CD4-positive, alpha-beta T cell treated with Interleukin-2 at 100 ng/mL for 4 hours (primary cell): ENCODE results near the gene AGK.
"Not testable (repeated sequence)": the region's sequence is repeated elsewhere in the genome, so short reads cannot be mapped to it uniquely, and the experiment has no call there.

Source experiments
- DNase-seq: peaks from one replicate; pipeline ENCODE4 v3.0.0-alpha.2; 2020; ENCODE audit warnings: low spot score

The AGK gene

DNA sequence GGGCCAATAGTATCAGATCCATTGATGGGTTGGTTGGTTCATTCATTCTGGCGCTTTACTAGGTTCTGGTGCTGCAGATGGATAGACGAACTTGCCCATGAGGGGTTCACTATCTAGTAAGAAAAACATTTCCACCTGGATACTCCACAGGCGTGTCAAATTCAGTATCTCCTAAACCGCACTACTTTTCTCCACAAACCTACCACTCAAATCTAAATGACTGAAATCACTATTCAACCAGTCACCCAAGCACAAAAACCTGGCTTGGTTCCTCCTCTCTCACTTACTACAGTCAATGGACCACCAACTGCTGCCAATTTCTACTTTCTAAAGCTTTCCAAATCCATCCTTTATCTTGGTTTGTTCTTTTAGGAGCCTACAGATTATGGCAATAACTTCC is 572 bp downstream of the AGK start:
- no peak for DNase-seq

DNA sequence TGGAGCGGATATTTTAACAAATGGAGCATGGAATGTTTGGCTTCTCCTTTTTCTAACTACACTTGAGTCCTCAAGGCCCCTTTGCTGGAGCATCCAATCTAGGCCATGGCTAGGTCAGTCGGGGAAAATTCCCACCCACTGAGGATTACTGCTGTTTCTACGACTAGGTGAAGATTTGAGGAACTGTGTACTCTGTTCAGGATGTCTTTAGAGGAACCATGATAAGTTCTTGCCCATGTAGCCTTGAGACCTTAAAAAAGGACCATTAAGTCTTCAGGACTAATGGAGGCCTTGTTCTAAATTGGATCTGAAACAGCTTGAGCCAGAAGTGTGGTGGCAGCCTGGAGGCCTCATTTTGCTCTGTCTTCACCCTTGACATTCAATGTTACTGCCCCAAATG is 6.2 kb downstream of the AGK start:
- no peak for DNase-seq

DNA sequence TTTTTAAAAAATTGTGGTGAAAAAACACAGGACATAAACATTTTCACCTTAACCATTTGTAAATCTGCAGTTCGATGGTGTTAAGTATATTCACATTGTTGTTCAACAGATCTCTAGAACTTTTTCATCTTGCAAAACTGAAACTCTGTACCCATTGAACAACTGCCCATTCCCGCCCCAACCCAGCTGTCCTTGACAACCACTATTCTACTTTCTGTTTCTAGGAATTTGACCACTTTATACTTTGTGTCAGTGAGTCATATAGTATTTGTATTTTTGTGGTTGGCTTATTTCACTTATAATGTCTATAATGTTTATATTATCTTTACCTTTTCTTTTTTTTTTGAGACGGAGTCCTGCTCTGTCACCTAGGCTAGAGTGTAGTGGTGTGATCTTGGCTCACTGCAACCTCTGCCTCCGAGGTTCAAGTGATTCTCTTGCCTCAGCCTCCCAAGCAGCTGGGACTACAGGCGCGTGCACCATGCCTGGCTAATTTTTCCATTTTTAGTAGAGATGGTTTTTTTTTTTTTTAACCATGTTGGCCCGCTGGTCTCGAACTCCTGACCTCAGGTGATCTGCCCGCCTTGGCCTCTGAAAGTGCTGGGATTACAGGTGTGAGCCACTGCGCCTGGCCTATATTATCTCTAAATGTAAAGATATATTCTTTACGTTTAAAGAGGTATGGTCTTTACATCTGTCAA is 6.8 kb downstream of the AGK start:
- peak; percentile 38 for DNase-seq

DNA sequence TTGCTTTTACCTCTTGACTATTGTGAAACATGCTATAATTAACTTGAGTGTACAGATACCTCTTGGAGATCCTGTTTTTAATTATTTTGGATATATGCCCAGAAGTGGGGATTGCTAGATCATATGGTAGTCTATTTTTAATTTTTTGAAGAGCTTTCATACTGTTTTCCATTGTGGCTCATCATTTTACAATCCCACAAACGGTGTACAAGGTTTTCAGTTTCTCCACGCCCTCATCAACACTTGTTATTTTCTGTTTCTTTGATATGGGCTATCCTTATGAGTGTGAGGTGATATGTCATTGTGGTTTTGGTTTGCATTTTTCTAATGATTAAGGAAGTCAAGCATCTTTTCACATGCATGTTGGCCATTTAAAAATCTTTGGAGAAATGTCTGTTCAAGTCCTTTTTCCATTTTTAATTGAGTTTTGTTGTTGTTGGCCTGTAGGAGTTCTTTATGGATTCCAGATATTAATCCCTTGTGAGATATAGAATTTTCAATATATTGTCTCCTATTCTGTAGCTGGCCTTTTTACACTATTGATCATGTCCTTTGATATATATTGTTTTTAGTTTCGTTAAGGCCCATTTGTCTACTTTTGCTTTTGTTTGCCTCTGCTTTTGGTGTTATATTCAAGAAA is 7.5 kb downstream of the AGK start:
- peak; percentile 52 for DNase-seq

DNA sequence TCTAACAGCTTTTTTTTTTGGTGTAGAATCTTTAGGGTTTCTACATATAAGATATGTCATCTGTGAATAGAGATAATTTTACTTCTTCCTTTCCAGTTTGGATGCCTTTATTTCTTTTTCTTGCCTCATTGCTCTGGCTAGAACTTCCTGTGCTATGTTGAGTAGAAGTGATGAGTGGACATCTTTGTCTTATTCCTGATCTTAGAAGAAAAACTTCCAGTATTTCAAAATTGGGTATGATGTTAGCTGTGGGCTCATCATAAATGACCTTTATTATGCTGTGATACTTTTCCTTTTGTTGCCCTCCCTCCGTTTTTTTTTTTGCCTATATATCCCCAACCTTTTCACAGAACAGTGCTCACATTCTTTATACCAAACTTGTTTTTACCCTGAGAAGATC is 8.8 kb downstream of the AGK start:
- DNase-seq, result no peak

DNA sequence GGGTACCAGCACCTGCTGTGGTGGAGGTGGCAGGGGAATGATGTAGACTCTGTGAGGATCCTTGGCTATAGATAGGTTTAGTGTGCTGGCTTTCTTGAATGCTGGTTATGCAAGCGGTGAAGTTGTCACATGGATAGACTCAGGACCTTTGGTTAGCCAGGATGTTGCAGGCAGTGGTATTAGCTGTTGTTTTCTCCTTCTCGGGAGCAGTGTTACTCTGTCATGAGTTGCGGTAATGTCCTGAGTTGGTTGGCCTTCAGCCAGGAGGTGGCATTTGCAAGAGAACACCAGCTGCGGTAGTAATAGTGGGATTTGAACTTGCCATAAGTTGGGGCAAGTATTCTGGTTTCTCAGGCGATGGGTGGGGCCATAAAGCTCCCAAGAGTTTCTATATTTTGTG is 10.8 kb downstream of the AGK start:
- no peak for DNase-seq

DNA sequence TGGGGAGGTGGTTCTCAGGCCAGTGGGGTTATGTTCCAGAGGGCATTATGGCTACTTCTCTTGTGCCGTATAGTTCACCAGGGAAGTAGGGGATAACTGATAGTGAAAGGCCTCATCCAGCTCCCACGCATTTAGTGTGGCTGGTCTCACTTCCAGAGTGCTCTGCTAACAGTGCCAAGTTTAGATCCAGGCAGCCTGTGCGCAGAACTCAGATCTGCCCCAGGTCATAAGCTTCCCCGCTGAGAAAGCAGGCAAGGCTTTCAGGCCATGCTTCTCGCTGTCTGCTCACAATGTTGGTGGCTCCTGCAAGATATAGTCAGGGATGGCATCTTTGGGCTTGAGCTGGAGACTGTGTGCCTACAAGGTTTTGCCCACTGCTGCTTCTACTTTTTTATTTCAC is 11.3 kb downstream of the AGK start:
- no peak for DNase-seq

DNA sequence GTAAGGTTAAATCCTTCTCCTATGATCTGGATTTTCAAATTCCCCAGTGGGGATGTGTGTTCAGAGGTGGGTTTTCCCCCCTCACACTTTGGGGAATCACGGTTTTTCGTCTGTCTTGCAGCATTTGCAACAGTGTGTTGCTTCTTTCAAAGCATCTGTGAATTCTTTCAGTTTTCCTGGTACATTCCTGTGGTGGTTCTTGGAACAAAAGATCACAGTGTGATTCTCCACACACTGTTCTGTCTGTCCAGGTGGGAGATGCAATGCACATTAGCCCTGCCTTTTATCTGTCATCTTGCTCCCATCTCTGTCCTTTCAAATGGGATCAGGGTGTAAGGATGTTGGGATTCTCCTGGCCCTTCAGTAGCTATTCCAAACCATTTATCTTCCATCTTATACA is 11.8 kb downstream of the AGK start:
- no peak for DNase-seq

DNA sequence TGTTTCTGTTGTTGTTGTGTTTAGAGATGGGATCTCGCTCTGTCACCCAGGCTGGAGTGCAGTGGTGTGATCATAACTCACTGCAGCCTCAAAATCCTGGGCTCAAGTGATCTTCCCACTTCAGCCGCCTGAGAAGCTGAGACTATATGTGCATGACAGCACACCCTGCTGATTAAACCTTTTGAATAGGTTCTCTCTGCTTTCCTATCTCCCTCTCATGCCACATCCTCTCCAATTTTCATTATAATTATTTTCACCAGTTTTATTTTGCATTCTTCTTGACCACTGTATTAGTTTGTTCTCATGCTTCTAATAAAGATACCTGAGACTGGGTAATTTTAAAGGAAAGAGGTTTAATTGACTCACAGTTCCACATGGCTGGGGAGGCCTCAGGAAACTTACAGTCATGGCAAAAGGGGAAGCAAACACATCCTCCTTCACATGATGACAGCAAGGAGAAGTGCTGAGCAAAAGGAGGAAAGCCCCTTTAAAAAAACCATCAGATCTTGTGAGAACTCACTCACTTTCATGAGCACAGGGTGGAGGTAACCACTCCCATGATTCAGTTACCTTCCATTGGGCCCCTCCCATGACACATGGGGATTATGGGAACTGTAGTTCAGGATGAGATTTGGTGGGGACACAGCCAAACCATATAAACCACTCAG is 12.9 kb downstream of the AGK start:
- peak; percentile 8 for DNase-seq

DNA sequence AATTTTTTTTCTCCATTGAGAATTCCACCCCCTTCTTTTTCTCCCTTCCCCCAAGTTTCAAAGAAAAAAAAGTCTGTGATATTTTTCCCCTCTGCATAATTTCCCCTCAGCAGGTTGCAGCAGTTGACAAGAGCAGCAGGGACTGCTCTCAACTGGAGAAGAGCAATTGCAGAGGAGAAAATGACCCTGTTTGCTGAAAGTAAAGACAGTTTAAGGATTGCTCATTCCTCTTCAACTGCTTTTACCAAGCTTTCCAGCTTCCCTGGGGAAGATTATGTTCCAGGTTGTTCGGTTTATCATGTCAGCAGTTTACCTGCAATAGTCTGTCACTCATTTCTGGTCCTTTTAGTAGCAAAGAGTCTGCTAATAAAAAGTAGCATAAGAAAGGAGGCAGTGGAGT is 16.2 kb downstream of the AGK start:
- no peak for DNase-seq

DNA sequence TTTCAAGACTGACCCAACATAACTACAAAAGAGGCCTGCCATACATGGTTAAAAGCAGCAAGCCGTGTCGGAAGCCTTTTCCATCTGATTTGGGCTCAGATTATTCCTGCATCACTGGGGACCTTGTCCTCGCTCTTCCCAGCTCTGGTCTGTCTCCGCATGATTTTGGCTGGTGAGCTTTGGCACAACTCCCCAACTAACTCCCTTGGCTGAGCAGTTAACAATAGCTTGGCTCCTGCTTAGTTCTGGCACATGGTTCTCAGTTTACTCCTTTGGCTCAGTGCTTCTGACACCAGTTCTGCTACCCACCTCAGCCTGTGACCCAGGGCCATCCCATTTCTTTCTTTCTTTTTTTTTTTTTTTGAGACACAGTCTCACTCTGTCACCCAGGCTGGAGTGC is 17.0 kb downstream of the AGK start:
- DNase-seq, result no peak

DNA sequence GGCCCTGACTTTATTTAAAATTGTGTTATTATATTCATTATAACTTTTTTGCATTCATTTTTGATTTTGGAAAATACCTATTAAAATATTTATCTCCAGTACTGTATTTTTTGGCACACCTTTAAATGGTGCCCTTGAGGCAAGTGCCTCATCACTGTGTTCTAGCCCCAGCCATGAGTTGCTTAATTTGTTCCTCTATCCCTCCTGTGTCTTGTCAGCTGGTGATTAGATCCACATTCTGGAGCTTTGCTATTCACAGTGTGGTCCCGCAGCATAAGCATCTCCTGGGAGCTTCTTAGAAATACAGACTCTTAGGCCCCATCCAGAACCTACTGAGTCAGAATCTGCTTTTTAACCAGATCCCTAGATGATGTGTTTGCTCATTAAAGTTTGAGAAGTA is 19.8 kb downstream of the AGK start:
- no peak for DNase-seq

DNA sequence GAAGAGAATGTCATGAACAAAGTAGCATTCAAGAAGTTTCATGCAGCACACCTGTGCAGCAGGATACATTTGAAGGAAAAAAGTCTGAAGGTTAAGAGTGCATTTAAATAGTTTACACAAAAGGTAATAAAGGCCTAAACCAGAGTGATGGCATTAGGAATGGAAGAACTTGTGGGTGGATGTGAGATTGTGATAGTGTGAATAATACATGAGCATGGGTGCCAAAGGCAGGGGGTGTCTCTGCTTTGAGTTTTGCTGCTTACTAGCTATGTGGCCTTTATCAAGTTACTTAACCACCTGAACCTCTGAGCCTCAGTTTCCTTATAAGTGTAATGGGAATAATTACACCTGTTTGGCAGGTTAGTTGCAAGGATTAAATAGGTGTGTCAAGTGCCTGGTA is 21.0 kb downstream of the AGK start:
- no peak for DNase-seq

DNA sequence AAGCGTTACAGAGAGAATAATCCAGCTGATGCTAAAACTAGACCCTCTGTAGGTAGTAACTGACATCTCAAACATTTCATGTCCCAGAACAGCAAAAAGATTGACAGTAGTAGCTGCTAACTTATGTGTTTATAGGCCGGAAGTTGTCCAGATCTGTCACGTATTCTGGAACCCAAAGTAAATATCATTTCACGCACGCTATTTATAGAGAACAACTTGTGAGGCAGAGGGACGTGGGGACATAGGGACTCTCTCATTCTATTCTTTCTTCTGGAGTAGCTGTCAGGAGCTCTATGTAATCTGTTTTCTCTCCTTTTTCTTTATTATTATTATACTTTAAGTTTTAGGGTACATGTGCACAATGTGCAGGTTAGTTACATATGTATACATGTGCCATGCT is 22.3 kb downstream of the AGK start:
- DNase-seq, result no peak

DNA sequence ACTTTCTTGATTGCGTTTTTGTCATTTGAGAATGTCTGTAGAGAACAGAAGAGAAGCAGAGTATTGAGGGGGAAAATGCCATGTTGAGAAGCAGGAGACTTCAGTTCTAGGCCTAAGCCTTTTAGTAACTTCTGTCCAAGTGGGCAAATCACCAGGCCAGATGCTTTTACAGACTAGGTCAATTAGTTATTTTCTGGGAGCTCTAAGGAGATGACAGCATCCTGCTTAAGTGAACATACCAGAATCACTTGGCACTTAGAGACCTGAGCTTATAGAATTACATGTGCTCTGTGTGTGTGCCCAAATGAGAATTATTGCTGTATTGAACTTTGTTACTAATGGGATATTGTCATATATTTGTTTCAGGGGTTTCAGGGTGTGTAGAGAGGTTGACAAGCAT is 24.0 kb downstream of the AGK start:
- no peak for DNase-seq

DNA sequence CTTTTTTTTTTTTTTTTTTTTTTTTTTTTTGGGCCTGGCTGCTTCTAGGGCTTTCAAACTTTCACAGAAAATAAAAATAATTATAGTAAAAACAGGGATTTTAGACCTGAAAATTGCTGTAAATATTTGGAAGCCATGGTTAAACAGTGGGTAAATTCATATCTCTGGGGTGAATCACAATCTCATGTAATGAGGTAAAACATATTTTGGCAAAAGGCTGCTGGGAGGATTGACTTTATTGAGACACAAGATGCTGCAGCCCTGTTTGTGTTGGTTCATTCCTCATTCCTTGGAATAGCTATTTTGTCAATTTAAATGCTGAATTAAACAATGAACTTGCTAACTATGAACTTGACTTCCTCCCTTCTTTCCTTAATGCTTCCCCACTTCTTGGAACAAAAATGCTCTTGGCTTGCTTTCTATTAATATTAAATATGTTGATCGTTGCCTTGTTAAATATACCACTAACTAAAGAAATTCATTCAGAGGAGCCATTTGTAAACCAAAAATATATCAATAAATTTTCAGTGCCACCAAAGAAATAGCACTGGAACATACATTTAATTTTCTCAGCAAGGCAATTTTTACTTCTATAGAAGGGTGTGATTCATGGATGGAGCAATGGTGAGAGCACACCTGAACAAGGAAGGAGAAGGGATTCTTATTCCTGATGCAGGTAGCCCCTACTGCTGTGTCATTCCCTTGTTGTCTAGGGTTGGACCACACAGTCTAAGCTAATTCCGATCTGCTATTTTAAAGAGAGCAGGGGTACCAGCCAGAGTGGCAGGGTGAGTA is 24.6 kb downstream of the AGK start:
- no peak for DNase-seq

DNA sequence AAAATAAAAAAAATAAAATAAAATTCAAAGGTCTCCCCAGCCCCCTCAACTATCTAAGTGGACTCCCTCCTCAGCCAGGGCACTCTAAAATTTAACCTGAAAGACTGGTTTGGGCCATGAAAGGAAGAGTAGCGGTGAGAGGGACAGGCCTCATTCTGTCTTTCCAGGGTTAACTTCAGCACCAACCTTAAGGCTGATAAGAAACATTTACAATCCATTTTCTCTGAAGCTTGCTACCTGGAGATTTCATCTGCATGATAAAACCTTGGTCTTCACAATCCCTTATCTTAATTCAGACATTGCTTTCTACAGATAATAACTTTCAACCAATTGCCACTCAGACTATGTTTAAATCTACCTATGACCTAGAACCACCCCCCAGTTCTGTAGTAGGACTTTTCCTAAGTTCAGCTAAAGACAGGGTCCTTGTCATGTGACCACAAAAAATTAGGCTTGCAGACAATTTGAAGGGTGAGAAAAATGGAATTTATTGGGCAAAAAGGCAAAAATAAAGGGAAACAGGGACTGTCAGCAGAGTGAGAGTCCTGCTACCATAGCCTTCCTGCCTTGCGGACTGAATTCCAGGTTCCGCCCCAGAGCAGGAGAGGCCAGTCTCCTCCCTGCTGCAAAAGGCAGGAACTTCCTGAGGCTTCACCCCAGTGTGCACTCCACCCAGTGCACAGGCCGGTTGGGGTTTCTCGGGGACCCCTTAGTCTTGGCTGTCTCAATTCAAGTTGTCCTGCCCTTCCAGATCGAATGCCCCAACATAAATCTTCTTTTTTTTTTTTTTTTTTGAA is 26.0 kb downstream of the AGK start:
- no peak for DNase-seq

DNA sequence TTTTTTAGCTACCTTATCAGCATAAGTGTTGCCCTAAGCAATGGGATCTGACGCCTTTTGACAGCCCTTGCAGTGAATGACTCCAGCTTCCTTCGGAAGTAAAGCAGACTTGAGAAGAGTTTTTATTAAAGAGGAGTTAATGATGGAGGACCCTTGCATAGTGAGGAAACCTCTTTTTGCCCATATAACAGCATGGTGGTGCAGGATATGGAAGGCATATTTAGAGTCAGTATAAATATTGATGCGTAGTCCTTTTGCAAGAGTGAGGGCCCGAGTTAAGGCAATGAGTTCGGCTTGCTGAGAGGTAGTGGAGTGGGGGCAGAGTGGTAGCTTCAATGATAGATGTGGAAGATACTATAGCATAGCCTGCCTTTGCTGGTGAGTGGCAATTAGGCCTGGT is 28.7 kb downstream of the AGK start:
- DNase-seq, result not testable (repeated sequence)

DNA sequence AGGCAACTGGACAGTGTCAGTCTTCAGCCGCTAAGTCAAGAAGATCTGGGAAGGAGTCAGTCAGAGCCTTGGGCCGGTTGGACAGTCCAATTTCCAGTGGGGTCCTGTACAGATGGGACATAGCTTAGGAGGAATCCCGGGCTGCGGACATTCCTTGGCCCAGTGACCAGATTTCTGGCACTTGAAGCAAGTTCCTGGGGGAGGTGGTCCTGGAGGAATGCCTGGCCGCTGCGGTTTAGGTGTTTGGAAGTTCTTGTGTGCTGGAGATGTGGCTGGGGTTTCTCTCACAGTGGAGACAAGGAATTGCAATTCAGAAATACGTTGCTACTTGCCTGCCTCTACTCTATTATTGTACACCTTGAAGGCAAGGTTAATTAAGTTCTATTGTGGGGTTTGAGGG is 30.9 kb downstream of the AGK start:
- DNase-seq, result not testable (repeated sequence)

DNA sequence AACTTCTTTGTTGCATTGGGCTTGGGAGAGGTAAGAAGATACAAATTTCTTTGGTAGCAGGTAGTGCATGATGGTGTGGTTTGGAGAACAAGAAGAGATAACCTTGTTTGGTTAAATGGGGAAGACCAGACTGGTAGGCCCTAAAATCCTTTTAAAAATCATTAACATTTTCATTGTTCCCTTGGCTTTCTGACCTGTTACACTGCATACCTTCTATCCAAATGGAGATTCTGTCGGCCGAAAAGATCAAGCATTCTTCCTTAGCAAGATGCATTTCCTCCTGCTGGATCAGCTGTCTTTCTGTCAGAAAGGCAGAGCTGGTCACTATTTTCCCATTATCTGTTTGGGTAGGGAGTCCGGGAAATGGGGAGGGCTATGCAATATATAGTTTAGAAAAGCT is 33.7 kb downstream of the AGK start:
- DNase-seq, result no peak

DNA sequence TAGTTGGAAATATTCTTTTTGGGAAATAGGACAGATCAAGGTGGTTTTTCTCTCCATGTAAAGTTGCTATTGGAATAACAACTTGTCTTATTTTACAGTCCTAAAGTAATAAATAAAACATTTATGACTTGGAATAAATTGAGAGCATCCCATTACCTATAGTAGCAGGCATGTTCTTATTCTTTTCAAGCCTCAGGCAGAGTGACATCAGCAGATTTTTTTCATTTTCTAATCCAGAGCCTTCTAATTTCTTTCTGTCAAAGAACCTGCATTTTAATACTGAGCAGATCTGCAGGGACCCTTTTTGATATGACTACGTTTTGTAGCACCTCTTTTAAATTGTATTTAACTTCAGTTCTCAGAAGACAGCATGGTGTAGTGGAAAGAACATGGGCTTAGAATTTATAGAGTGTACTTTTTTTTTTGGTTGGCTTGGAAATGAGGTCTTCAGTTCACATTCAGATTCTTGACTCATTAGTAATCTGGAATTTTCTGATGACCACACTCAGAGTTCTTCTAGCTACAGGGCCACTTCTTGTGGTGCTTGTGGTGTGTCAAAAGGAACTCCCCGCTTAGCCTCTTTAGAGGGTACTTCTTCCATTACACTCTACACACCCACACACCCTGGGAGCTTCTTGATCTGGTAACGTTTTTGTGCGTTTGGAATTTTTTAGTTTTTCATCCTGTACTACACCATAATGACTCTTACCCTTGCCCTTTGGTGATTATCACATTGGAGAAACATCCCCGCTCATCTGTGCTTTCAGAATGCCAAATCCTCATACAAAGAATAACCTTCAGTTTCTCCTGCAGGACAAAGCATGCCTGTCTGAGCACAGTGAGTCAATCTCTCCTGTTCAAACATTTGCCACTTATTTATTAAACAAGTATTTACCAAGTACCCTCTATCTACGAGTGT is 34.6 kb downstream of the AGK start:
- DNase-seq, result peak; percentile 5
